ENCODE results near the gene TMEM115.

Gene TMEM115

DNA sequence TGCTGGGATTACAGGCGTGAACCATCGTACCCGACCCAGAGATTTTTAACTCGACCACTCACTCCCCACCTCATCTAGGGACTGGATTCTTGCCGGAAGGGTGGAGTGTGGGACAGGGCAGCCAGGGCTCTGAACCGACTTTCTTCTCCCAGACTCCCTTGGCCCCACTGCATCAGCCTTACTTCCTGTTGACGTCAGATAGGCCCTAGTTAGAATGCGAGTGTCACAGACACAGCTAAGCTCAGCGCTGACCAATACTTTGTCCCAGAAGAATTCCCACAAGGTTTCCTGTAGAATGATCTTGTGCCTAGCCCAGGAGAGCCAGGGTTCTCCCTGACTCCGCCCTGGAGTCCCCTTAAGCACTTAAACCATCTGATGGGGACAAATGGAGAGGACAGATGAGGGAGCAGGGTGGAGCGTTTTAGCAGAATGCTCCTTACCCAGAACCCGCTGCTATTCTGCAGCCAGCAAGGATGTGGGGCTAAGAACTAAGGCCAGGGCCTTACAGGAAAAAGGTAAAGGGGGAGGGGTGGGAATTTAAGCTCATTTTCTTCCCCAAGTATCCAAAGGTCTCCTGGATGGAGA, 25.5 kb downstream of the TMEM115 start:
- DNase-seq (ENCODE audit: low read depth), result peak; percentile 74
- TF ChIP-seq, protein P1, sequence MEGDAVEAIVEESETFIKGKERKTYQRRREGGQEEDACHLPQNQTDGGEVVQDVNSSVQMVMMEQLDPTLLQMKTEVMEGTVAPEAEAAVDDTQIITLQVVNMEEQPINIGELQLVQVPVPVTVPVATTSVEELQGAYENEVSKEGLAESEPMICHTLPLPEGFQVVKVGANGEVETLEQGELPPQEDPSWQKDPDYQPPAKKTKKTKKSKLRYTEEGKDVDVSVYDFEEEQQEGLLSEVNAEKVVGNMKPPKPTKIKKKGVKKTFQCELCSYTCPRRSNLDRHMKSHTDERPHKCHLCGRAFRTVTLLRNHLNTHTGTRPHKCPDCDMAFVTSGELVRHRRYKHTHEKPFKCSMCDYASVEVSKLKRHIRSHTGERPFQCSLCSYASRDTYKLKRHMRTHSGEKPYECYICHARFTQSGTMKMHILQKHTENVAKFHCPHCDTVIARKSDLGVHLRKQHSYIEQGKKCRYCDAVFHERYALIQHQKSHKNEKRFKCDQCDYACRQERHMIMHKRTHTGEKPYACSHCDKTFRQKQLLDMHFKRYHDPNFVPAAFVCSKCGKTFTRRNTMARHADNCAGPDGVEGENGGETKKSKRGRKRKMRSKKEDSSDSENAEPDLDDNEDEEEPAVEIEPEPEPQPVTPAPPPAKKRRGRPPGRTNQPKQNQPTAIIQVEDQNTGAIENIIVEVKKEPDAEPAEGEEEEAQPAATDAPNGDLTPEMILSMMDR (conservative IDR thresholded peaks at IDR 0.05; ENCODE audit: low read length), result no peak
- no peak overlapping the region; the same call in 1 of the 2 replicates for H3K4me3 ChIP-seq (ENCODE audit: low read length)

DNA sequence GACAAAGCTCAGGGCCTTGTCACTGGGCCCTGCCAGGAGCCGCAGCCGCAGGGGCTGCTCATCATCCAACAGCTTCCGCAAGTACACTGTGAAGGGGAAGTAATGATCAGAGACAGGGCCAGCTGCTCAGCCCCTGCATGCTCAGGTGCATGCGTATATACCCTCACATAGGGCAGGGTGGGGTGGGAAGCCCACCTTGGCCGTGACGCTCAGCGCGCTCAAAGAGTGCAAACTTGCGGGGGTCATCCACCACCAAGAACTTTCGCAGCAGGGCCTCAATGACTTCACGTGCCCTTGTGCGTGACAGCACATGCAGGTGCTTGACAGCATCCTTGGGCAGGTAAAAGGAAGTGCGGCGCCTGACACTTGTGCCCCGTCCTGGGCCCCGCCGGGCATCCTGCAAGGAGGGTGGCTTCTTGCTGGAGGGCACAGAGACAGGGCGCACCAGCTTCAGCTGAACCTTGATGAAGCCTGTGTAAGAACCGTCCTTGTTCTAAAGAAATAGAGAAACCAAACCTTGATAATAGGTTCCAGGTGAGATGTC, 27.9 kb downstream of the TMEM115 start:
- no peak for DNase-seq (ENCODE audit: low read depth)
- TF ChIP-seq, protein P1 (conservative IDR thresholded peaks at IDR 0.05; ENCODE audit: low read length), result no peak
- H3K4me3 ChIP-seq (ENCODE audit: low read length), result no peak overlapping the region

DNA sequence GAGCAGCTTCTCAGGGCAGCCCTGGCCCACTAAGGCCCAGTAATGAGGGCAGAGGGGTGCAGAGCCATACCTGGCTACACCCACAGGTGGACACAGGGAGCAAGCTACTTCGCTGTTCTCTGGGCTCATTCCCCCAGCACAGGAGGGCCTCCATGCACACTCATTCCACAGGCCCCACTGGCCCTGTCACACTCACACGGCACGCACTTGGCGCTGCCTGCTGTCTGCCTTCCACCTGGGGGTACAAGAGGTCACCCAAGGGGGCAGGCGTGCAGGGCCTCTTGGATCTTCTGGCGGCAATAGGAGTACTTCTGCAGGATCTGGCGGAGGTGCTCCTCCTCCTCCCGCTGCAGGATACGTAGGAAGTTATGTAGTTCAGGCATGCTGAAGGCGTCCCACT, 29.0 kb downstream of the TMEM115 start:
- no peak overlapping the region for H3K4me3 ChIP-seq (ENCODE audit: low read length)
- DNase-seq (ENCODE audit: low read depth), result no peak
- TF ChIP-seq, protein P1 (conservative IDR thresholded peaks at IDR 0.05; ENCODE audit: low read length), result no peak

DNA sequence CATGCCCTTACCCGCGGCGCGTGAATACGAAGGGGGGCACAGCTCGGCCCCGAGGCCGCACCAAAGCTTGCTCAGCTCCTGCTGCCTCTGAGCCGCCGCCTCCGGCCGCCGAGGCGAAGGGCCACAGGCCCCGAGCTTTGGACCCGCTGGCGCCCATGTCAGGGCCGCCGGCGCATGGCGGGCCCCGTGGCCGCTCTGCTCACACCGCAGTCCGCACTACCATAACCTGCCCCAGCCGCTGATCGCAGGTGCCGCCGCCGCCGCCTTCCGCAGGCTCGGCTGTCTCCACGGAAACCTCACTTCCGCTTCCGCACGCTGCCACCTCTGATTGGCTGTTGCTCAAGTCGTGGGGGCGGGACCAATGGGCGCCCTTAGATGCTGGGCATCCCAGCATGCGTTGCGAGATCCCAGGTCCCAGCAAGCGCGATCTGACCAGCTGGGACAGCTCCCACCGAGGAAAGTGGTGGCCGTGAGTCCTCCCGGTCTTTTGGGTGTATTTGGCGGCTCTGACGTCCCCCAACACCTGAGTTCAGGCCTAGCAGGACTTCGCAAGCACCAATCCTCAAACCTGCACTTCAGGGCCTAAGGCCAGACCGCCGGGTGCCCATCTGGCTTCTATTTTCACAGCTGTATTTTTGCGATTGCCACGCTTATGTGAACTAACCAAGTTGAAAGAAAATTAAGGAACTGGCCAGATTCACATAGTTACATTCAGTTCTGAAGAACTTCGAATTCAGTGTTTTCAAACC, 31.2 kb downstream of the TMEM115 start, which contains the start of gene TUSC2:
TSS of gene TUSC2 (minus strand) at position 281 of the 749 bp plus-strand sequence. CDS start at position 157, 124 bp downstream.
- peak; percentile 94 for DNase-seq (ENCODE audit: low read depth)
- TF ChIP-seq, protein P1 (conservative IDR thresholded peaks at IDR 0.05; ENCODE audit: low read length), result no peak
- peak within 1 kb of the TSS; percentile 80 for H3K4me3 ChIP-seq (ENCODE audit: low read length)

DNA sequence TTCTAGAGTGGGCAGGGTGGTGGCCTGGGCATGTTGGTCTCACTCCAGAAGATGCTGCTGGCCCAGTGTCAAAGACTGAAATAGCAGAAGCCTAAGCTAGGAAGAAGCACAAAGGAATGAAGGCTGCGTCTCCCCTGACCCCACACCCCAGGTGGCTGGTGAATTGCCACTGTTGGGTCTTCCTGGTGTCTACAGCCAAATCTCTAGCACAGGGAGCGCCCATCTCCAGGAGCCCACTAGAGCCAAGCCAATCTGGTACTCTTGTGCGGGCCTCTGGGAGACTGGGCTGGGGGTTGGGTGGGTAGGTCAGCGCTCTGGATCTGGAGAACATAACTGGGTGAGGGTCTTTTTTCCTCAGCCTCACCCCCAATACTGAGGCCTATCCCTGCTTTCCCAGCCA, 32.2 kb downstream of the TMEM115 start:
- peak overlapping the region; percentile 80 for H3K4me3 ChIP-seq (ENCODE audit: low read length)
- TF ChIP-seq, protein P1 (conservative IDR thresholded peaks at IDR 0.05; ENCODE audit: low read length), result no peak
- no peak for DNase-seq (ENCODE audit: low read depth)

DNA sequence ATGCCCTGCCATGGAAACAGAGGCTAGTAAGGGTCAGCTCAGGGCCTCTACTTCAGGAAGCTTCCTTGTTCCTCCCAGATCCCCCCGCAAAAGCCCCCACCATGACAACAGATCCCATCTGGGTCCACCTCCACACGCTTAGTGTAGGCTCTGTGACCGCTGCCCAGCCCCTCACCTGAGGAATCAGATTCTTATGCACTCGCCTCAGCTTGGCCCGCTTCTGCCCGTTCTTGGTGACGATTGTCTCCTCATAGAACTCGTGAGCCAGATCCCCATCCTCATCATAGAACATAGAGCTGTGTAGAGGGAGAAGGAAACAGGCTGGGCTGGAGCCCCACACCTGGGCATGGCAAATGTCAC, 33.2 kb downstream of the TMEM115 start:
- TF ChIP-seq, protein P1 (conservative IDR thresholded peaks at IDR 0.05; ENCODE audit: low read length), result no peak
- H3K4me3 ChIP-seq (ENCODE audit: low read length), result no peak overlapping the region
- DNase-seq (ENCODE audit: low read depth), result no peak
